Measurements from ENCODE around the gene LTBP1.

- TF ChIP-seq CTCF (IDR thresholded peaks at IDR 0.05) (no peak), POLR2A (IDR thresholded peaks at IDR 0.05) (no peak)
Measured at GRCh38 chr2:33333433-33333832, 386.7 kb downstream of the LTBP1 start.

Data from ovary (tissue), 3 donors.